CD4-positive, alpha-beta T cell treated with Interleukin-15 for 4 hours (primary cell): ENCODE results near the gene CDC42EP3.

Experiments
- DNase-seq: peaks from one replicate; pipeline ENCODE4 v3.0.0-alpha.2; 2020; ENCODE audit warnings: low spot score

CDC42EP3 gene

DNA sequence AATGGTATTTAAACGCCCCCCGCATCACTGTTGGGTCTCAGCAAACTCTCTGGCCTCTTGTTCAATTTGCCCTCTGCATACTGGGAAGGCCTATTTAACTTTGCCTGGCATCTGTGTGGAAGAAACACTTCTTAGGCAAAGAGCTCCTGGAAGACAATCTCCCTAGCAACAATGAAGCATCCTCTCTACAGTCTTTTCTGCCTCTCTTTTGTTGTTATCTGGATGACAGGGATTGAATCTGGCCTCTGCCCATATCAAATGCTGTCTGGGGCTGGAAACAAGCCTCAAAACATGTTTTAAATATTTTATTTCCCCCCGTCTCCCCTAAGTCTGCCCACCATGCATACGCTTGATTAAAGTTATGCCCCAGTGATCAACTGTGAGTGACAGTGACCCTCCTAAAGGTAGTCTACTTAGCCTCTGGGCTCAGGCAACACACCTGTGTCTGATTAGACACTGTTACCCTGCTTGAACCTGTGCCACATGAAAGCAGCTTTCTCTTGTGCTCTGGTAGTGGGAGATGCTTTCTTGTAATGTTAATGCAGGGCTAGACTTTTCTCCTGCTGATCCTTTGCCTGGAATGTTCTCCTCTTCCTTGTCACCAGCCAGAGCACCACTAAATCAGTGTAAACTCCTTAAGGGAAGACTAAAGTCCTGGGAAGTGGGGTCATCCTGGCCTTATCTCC is 34.9 kb downstream of the CDC42EP3 start:
- no peak for DNase-seq

DNA sequence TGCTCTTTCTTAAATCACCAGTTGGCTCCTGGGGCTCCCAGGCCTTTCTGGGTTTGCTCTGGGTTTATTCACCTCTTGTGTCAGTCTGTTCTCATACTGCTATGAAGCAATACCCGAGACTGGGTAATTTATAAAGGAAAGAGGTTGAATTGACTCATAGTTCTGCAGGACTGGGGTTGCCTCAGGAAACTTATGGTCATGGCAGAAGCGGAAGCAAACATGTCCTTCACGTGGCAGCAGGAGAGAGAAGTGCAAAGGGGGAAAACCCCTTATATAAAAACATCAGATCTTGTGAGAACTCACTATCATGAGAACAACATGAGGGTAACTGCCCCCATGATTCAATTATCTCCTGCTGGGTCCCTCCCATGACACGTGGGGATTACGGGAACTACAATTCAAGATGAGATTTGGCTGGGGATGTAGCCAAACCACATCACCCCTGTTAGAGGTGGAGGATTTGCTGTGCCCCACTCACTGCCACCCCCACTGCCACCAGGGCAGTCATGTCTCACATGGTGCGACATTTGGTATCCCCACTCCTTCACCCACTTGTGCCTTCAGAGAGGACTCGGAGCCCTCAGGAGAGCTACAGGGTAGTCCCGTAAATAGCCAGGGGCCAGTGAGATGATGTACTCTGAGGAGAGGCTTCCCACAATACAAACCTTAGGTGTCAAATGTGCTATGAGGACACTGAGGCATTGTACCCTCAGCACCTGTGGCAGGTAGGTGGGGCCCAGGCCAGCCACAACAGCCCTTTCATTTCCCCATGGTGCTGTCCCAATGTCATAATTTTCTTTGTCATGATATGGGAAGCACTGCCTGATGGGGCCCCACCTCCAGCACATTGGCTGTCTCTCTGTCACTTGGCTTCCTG is 35.7 kb downstream of the CDC42EP3 start:
- peak; percentile 87 for DNase-seq

DNA sequence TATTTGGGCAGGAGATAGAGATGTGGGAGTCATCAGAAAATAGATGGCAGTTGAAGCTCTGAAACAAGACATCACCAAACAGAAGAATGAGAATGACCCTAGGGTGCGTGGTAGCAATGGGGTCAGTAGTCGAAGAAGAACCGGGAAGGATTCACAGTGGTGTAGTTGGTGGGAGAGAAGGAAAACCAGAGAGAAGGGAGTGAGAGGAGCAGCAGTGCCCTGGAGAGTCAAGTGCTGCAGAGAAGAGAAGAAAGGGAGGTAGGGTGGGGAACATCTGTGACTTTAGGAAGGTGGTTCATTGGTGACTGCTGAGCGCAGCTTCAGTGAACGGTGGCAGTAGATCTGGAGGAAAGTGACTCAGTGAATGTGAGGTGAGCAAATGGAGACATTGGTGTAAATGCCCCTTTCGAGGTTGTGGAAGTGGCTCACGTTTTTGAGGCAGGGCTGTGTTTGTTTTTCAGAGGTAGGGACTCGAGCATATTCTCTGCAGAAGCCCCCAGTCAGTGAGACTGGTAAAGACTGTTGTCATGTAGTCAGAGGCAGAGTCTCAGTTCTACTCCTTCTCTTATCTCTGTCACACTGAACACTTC is 36.4 kb downstream of the CDC42EP3 start:
- peak; percentile 50 for DNase-seq

DNA sequence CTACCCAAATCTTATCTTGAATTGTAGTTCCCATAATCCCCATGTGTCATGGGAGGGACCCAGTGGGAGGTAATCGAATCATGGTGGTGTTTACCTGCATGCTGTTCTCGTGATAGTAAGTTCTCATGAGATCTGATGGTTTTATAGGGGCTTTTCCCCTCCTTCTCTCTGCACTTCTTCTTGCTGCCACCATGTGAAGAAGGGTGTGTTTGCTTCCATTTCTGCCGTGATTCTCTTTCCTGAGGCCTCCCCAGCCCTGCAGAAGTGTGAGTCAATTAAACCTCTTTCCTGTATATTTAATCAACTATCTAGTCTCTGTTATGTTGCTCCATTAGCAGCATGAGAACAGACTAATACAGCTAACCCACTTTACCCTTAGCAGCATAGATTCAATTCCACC is 37.6 kb downstream of the CDC42EP3 start:
- no peak for DNase-seq

DNA sequence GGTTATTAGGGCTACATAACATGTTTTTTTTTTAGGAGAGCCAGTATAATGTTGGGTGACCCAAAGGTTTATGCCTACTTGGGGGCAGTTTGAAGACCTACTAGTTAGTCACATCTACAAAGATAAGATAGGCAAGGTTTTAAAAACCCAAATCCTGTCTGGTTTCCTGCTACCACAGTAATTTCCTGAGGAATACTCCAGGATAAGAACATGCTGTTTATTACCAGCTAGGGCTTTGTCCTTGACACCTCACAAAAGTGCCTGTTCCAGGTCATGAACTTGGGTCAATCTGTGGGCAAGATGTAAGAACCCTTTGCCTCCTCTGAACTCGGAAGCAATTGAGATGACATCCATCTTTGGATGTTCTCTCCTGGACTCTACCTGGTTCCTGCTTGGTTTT is 38.2 kb downstream of the CDC42EP3 start:
- DNase-seq, result no peak

DNA sequence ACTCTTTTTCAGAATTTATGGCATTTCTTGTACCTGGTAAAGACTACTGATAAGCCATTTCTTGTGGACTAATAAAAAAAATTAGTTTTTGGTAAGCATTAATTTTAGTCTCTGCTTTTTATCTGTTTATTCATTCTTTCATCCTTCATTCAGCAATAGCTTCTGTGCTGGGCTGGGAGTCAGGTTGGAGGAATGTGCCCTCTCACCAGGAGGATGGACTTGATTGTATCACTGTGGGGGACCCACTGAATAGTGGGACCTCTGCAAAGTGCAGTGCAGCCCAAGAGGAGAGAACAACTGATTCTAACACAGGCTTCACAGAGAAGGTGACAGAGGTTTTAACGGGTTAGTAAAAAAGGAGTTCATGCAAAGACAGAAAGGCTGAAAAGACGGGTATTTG is 39.1 kb downstream of the CDC42EP3 start:
- DNase-seq, result no peak

DNA sequence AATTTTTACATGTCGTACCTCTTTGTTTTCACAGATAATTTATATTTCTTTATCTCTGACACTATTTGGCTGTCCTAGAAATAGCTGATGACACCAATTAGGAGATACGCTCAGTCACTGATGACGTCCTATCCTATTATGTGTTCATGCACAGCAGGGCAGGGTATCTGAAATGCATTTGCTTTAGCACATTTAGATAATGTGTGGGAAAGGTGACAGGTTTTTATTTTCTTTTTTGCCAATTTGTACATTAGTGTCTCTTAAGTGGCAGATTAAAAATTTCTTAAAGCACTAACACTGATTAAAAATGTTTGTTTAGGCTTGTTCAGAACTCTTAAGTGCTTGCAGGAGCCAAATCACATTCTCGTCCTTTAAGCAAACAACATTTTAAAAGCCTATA is 39.7 kb downstream of the CDC42EP3 start:
- DNase-seq, result no peak

DNA sequence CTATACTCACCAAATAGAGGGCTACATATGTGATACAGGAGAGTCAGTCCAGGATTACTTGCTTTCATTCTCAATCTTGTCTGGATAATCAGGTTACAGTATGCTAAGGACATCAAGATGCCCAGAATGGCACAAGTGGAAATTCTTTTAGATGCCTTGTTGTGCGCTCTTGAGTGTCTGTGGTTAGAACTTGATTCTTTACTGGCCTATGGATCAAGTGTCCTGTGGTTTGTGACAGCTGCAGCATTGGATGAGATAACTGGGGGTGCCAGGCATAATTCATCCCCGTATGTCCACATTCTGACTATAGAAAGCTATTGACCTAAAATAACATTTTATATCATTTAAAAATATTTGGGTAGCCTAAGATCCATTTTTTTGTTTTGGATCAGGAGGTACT is 40.1 kb downstream of the CDC42EP3 start:
- DNase-seq, result no peak

DNA sequence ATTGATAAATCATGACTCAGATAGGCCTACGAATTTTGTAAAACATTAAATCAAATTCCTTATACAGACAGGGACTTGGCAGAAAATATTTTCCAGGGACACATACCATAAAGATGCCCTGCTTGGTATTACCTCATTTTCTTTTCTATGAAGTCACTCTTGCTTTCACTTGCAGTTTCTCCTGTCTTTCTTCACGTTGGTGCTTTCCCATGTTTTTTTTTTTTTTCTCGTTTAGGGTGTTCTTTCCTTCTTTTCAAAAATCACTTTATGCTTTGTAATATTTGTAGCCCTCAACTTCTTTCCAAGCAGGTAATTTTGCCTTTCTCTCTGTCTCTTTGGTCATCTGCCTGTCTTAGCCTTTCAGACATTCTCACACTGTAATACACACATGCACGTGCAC is 40.7 kb downstream of the CDC42EP3 start:
- DNase-seq, result no peak

DNA sequence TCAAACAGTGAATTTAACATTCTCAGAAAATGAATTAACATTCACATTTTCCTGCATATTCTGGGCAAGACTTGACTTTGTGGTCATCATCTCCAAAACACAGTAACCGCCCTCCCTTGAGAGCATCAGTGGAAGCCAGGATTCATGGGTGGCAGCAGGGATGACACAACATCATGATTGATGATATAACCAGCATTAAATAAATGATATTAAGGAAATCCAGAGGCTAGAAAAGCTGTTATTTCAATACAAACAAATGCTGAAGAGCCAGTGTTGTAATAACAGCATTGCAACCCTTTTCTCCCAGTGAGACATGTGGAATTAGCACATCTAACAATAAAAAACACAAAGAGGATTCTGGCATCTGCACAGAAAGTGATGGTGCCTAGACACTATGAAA is 41.1 kb downstream of the CDC42EP3 start:
- no peak for DNase-seq

DNA sequence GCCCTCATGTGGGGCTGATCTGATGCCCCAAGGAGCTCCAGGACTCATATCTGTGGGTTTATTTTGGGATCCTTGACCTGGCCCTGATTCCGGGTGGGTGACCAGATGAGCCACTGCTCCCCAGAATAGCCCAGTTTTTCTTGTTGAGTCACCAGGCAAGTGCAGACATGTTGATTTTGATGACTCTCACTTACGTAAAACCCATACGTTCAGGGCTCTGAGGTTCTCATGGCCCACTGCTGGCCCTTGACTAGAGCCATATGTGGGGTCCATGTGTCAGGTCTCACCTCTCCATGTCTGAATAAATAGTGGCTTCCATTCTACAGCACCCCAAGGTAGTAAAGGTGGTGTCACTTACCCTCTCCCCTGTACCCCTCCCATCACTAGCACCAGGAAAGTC is 41.9 kb downstream of the CDC42EP3 start:
- no peak for DNase-seq

DNA sequence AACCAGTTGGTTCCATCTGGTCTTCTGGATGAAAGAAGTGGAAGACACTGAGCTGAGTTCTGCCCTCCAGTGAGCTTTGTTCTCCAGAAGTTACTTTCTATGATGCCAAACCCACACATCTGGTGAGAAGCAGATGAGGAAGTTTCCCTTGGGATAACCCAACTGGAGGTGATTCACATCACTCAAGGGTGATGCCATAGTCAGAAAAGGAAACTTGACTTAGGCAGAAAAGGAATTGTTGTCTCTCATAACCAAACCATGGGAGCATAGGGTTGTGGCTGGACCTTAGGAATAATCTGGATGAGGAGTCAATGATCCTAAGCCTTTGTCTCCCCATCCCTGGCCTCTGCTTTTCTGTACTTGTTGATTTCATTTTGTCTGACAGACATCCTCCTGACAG is 43.7 kb downstream of the CDC42EP3 start:
- DNase-seq, result no peak

DNA sequence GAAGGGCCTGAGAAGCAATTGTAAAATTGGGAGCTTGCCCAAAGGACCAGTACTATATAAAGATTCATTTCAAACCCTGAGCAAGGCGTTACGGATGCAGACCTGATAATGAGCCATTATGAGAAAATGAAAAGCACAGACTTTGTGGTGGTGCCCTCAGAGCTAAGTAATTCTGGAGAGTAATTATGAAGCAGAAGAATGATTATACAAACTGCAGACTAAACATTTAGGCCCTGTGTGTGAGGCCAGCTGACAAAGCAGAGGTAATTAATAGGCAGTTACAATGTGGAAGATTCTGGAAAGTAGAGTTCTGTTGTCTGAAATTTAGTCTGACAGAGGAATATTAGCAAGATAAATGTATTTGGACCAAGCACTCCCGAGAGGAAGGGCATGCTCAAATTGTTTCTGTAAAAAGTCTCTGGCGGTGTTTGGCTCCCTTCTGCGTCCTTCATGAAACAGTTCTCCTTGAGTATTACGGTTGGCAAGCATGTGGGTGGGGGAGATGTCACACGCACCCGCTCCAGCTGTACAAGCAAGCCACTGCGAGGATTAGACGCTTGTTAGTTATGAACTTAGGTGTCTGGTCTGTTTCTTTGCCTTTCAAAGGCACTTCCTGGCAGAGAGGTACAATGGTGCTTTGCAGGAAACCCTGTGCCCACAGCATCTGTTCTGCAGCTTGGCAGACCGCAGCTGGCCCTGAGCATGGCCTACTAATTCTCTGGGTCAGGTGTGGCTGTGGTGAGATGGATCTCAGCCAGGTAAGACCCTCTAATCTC is 45.5 kb downstream of the CDC42EP3 start:
- DNase-seq, result peak; percentile 75

DNA sequence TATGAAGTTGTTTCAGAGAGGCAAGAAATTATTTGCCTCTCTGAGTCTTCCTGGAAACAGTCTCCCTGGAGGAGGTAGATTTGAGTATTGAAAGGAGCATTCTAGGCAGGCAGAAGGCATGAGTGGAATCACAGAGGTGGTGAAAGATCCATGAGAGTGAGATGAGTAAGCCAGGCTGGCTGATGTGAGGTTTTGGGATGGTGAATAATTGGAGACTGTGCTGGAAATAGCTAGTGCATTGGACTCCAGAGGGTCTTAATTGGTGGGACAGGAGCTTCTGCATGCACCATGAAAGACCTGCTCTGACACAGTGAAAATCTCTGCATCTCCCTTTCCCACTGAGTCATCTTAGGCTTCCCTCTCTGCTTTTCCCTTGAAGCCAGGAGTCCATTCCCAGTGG is 46.3 kb downstream of the CDC42EP3 start:
- DNase-seq, result no peak

DNA sequence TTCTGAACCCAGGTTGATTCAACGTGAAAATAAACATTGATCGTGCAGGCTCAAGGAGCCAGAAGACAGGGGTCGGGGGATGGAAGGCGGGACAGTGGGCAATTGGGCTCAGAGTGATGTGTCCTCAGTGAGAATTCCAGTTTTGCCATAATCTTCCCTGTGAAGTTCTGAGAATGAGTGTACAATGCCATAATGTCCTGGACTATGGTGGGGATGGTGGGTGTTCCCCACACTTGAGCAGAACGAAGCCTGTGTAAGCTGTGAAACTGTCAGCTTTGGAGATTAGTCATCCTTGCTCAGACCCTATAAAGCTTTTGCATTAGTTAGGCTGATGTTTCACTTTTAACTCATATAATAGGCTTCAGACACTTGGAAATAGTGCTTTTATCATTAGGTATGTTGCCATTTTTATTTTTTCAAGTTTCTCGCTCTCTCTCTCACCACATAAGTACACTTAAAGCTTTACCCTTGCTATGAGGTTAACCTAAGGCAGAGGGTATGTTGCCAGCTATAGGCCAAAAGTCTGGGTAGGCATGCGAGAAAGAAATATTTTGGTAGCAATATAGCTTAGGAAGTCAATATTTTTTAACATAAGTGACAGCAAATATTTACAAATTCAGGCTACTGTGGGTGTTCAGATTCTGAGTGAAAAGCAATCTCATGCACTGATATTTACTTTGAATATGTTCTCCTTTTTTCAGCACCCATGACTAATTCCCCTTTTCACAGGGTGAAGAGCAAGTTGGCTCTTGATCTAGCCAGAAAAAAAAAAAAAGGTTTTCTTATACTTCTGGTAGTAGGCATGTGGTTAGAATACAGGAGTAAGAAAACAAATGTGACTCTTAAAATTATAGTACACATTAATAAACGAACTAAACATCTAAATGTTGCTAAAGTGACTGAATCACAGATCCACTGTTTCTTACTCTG is 47.2 kb downstream of the CDC42EP3 start:
- peak; percentile 64 for DNase-seq

DNA sequence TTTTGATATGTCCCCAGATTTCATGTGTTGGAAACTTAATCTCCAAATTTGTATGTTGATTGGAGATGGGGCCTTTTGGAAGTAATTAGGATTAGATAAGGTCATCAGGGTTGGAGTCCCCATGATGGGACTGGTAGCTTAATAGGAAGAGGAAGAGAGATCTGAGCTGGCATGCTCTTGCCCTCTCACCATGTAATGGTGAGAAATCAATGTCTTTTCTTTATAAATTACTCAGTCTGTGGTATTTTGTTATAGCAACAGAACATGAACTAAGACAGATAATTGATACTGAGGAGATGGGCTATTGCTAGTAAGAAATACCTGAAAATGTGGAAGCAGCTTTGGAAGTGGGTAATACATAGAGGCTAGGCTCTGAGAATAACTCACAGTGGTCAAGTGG is 48.0 kb downstream of the CDC42EP3 start:
- DNase-seq, result no peak

DNA sequence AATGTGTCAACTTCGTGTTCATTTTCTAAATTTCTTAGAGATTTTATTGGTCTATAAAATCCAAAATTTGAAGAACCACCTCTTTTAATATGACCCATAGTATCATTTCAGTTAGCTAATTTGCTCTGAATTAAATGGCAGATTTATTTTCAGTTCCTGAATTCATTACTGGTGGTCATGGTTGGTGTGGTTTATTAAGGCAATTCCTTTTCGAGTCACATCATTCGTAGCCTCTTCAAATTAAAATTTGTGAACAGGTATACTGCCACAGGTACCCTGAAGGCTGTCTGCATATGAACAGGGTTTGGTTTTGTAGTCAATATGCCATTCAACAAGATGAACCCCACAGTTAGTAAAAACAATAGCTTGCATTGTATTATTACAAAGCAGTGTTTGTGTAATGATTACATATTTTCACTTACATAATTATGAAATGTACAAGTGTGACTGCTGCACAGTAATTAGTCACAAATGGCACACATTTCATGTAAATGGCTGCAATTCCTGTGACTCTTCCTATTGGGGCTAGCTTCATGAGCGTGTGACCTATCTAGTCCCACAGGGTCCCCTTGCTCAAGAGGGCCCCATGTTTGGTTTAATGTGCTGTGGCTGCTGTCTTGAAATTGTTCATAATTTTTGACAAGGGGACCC is 48.9 kb downstream of the CDC42EP3 start:
- DNase-seq, result no peak

DNA sequence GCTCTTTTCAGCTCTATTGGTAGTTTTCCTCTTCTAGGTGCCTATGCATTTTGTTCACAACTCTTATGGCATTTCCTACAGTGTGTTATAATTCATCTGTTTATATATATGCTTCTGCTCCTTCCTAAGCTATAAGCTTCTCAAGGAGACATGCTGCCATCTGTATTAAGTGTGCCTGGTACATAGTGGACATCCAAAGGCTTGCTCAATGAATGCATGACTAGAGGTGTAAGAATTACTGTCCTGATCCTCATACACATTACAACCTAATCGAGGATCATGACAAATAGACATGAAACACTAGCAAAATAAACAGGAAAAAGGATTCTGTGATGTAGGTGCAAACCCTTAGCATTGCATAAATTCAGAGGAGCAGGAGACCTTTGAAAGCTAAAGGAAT is 50.2 kb downstream of the CDC42EP3 start:
- no peak for DNase-seq

DNA sequence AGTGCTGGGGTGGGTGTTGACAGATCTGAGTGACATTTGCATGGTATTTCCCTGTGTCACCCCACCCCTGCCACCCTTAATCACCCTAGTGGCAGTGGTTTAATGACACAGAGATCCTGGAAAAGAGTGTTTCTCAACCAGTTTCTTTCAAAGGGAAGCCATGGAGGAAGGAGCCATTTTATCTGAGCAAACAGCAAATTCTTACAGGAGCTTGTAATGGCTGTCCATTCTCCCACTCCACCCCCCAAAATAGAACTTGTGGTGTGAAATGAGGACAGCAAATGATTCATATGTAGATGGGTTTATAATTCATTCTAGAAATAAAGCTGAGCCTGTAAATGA is 51.5 kb downstream of the CDC42EP3 start:
- DNase-seq, result no peak

DNA sequence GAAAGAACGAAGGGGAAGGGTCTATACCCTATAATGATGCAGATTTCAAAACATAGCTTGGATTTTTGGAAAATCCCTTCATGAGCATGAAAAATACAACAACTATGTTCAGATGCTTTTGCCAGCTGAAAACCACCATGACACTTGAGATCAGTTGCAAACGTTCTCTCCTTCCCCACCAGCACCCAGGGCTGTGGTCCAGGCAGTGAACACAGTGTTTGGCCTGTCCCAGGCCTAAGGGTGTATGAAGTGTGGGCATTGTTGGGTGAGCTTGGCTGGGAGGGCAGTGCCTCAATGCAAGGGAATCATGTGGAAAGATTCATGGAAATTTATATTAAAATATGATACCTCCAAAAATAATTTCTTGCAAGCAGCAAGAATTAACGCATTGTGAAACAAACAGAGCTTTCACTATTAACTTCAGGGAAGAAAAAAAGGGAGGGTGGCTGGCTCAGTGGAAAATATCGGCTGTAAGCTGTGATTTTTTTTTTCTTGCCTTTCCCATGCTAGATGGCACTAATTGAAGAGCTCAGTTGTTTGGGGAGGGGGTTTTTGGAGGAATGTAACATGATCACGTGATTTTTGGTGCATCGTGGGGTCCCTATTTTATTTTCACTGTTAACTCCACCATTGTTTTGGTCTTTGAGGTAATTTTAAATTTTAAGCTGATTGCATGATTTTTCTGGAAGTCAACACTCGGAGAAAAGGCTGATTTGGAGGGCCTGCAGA is 52.0 kb downstream of the CDC42EP3 start:
- no peak for DNase-seq
